ENCODE measurements around the gene SPATA31D3.
"Not testable (repeated sequence)": the region's sequence is repeated elsewhere in the genome, so short reads cannot be mapped to it uniquely, and the experiment has no call there.

Gene SPATA31D3

GRCh38 chr9:81943393-81943792 lies at the start of gene SPATA31D3:
SPATA31D3 (plus strand) TSS chr9:81943500; CDS start chr9:81943586, 86 bp downstream.
- DNase-seq: not testable (repeated sequence)

- no peak for DNase-seq
Measured at GRCh38 chr9:81893929-81894328, 49.4 kb upstream of the SPATA31D3 start.

GRCh38 chr9:81894891-81895290 lies 48.4 kb upstream of the SPATA31D3 start:
- no peak for DNase-seq

GRCh38 chr9:81896070-81896469 lies 47.2 kb upstream of the SPATA31D3 start:
- DNase-seq: no peak

GRCh38 chr9:81898851-81899250 lies 44.4 kb upstream of the SPATA31D3 start:
- DNase-seq: no peak

- DNase-seq: no peak
Measured at GRCh38 chr9:81902196-81902595, 41.1 kb upstream of the SPATA31D3 start.

GRCh38 chr9:81902626-81903025 lies 40.7 kb upstream of the SPATA31D3 start:
- DNase-seq: no peak

- no peak for DNase-seq
Measured at GRCh38 chr9:81906671-81907070, 36.6 kb upstream of the SPATA31D3 start.

GRCh38 chr9:81912135-81912534 lies 31.2 kb upstream of the SPATA31D3 start:
- no peak for DNase-seq

- DNase-seq: no peak
Measured at GRCh38 chr9:81915801-81916505, 27.3 kb upstream of the SPATA31D3 start.

GRCh38 chr9:81918507-81918906 lies 24.8 kb upstream of the SPATA31D3 start:
- not testable (repeated sequence) for DNase-seq

- not testable (repeated sequence) for DNase-seq
Measured at GRCh38 chr9:81928305-81928704, 15.0 kb upstream of the SPATA31D3 start, which contains the start of gene SPATA31D4. SPATA31D4 (plus strand) TSS chr9:81928428; CDS start chr9:81928514, 86 bp downstream.

GRCh38 chr9:81930147-81930546 lies 13.2 kb upstream of the SPATA31D3 start:
- DNase-seq: not testable (repeated sequence)

GRCh38 chr9:81933547-81933946 lies 9.8 kb upstream of the SPATA31D3 start:
- DNase-seq: not testable (repeated sequence)

- DNase-seq: not testable (repeated sequence)
Measured at GRCh38 chr9:81948650-81949049, 5.3 kb downstream of the SPATA31D3 start.

GRCh38 chr9:81953096-81953495 lies 9.8 kb downstream of the SPATA31D3 start:
- DNase-seq: no peak

GRCh38 chr9:81955625-81956024 lies 12.3 kb downstream of the SPATA31D3 start:
- no peak for DNase-seq

- no peak for DNase-seq
Measured at GRCh38 chr9:81964218-81965171, 21.2 kb downstream of the SPATA31D3 start.

GRCh38 chr9:81968026-81968425 lies 24.7 kb downstream of the SPATA31D3 start:
- DNase-seq: no peak

GRCh38 chr9:81969971-81970370 lies 26.7 kb downstream of the SPATA31D3 start:
- DNase-seq: no peak

GRCh38 chr9:81971727-81972126 lies 28.4 kb downstream of the SPATA31D3 start:
- no peak for DNase-seq

GRCh38 chr9:81974764-81975163 lies 31.5 kb downstream of the SPATA31D3 start:
- no peak for DNase-seq

- DNase-seq: no peak
Measured at GRCh38 chr9:81976351-81976750, 33.1 kb downstream of the SPATA31D3 start.

GRCh38 chr9:81979196-81979595 lies 35.9 kb downstream of the SPATA31D3 start:
- DNase-seq: no peak
